Stimulated activated CD4-positive, alpha-beta T cell treated with anti-CD3 and anti-CD28 coated beads, TNF-alpha, amount 100 ng/mL, for 4 hours (primary cell): ENCODE measurements around the gene MIR17HG.
"Not testable (repeated sequence)": the region's sequence is repeated elsewhere in the genome, so short reads cannot be mapped to it uniquely, and the experiment has no call there.

Experiments
- DNase-seq, 3 experiments: peaks; one replicate each; pipeline ENCODE4 v3.0.0-alpha.2; 2020; ENCODE audit warnings: low read depth in 3 of 3

The MIR17HG gene

GRCh38 chr13:91347996-91348905 lies 764 bp downstream of the MIR17HG start:
- DNase-seq = peak; percentile 69 to 86 (median 82)

DNA sequence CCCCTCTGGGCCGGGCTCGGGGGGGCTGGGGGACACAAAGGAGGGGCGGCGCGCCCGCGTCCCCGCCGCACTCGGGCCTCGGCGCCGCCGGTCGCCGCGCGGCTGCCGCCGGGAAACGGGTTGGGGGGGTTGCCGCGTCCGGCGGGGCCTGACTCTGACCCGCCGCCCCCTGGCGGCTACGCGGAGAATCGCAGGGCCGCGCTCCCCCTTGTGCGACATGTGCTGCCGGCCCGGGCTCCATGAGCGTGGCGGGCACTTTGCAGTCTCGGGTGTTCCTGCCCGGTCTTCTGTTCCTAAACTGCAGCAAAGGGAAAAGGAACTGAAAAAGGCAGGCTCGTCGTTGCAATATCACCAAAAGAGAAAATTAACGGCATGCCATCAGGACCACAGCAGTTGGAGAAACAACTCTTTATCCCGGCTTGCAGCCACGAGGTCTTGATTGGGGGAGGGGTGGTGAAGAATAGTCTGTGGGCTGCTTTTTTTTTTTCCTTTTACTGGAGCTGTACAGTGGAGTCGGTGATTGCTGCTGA lies 1.5 kb downstream of the MIR17HG start:
- DNase-seq = peak; percentile 84 to 92 (median 84)

DNA sequence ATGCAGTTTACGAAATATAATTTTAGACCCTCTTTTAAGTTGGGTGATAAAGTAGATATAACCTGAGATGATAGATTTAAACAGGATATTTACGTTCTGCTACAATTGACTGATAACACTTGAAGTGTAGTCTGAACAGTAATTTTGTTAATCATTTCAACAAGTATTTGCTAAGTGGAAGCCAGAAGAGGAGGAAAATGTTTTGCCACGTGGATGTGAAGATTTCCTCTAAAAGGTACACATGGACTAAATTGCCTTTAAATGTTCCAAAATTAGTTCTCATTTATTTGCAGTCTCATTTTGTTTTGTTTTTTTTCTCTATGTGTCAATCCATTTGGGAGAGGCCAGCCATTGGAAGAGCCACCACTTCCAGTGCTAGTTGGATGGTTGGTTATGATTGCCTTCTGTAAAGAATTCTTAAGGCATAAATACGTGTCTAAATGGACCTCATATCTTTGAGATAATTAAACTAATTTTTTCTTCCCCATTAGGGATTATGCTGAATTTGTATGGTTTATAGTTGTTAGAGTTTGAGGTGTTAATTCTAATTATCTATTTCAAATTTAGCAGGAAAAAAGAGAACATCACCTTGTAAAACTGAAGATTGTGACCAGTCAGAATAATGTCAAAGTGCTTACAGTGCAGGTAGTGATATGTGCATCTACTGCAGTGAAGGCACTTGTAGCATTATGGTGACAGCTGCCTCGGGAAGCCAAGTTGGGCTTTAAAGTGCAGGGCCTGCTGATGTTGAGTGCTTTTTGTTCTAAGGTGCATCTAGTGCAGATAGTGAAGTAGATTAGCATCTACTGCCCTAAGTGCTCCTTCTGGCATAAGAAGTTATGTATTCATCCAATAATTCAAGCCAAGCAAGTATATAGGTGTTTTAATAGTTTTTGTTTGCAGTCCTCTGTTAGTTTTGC lies 2.8 kb downstream of the MIR17HG start:
- DNase-seq = no peak

DNA sequence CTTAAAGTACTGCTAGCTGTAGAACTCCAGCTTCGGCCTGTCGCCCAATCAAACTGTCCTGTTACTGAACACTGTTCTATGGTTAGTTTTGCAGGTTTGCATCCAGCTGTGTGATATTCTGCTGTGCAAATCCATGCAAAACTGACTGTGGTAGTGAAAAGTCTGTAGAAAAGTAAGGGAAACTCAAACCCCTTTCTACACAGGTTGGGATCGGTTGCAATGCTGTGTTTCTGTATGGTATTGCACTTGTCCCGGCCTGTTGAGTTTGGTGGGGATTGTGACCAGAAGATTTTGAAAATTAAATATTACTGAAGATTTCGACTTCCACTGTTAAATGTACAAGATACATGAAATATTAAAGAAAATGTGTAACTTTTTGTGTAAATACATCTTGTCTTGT lies 3.6 kb downstream of the MIR17HG start:
- no peak for DNase-seq

GRCh38 chr13:91351980-91352379 lies 4.5 kb downstream of the MIR17HG start:
- DNase-seq = no peak

GRCh38 chr13:91352891-91353290 lies 5.4 kb downstream of the MIR17HG start:
- DNase-seq = not testable (repeated sequence)

GRCh38 chr13:91353494-91353893 lies 6.0 kb downstream of the MIR17HG start:
- no peak for DNase-seq

GRCh38 chr13:91355099-91355825 lies 7.8 kb downstream of the MIR17HG start:
- DNase-seq = no peak

DNA sequence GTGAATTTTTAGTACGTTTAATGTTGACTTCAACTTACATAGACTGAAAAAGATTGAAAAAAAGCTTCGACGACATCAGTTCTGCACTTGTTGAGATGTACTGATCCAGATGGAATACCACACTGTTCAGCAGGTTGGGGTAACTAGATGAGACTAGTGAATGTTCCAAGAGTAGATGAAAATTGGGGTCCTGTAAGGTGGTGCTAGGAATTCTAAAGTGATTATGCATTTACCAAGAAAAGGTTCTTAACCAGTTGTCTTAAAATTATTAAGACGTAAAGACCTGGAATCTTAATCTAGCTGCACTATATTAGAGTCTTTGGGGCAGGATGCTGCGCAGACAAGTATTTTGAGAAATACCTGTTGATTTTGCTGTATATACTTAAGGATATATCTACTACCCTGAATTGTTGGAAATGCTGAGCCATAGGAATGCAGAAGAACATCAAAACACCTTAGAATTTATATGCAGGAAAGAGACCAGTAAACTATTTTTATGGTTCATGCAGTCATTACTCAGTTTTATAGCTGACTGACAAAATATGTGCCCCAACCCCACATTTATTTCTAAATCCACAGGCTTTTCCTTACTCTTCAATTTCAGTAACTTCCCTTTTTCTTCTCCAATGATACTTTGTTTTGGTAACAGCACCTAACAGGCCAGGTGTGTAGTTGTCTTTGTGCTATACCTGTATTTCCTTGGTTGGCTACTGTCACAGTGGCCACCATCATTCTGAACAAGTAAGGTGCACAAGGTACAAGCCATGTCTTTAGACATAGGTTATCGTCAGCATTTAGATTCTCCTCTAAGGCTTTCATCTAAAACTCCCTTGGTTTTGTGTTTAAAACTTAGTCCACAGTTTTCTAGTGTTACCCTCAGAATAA lies 8.6 kb downstream of the MIR17HG start:
- DNase-seq = no peak

DNA sequence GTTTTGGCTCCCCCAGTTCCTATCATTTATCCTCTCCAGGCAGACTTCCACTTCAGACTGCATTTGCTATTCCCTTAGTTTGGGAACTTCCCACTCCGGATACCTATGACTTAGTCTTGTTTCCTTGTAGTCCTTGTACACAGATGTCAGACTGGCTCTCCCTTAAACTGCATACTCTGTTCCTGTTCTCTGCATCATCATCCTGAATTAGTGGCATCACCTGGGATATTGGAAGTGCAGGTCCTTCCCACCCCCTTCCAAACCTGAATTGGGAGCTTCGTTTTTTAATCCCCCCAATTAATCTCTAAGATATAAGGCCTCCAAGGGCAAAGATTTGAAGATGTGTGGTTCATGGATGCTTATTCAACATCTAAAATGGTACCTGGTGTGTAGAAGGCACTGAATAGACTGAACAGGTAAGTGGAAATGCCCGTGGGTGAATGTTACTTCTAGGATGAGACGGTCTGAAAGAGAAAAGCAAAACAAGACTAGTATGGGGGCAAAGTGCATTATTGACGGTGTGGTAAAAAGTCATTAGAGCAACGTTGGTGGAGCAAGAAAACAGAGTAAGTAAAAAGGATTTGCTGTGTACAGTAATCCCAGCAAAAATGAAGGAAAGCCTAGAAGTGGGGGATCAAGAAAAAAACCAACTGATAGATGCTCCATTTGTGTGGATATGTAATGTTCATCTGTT lies 9.6 kb downstream of the MIR17HG start:
- no peak for DNase-seq

DNA sequence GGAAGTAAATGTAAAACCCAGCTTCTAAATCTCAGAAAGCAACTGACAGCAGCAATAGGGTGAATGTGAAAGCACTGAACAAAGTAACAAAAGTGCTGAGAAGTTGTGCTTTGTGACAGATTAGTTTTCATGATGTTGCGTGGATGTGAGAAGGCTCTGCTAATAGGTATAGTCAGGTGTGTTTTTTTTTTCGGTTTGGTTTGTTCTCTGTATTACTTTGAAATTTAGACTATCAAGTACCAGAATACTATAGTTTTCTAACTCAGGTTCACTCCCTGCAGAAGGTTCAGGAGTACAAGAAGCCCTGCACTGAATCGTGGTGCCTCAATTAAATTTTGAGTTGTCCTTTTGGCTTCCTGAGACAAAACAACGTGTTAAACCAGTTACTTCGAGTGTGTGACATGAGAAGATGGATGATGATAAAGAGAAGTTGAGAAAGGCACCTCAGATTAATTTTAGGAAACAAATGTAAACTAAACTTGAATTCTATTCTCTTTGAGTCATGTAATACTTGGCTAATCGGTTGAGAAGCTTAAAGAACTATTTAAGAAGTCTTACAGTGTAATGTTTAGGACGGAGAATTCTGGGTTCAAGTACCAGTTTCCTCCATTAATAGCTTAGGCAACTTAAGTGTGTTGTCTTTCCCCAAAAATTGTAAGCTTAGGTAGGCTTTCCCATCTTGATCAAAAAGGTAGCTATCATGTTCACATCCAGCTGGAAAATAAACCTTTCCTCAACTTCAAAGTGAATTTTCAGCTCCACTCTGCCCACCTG lies 10.3 kb downstream of the MIR17HG start:
- DNase-seq = no peak

DNA sequence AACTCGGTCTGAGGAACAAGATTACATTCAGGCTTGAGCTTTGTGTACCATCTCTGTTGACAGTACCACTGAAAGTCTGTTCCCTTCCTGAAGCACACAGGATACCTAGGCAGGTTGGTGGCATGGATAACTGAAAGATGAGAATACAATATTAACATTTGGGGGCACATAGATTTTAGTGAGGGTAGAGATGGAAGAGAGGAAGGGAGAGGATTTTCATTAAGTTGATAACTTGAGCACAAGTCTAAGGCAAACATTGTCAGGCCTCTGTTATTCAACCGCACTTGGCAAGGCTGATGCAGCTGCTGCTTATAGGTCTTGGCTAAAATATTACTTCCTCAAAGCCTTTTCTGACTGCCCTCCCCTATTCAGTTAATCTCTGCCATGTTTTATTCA lies 10.9 kb downstream of the MIR17HG start:
- no peak for DNase-seq

DNA sequence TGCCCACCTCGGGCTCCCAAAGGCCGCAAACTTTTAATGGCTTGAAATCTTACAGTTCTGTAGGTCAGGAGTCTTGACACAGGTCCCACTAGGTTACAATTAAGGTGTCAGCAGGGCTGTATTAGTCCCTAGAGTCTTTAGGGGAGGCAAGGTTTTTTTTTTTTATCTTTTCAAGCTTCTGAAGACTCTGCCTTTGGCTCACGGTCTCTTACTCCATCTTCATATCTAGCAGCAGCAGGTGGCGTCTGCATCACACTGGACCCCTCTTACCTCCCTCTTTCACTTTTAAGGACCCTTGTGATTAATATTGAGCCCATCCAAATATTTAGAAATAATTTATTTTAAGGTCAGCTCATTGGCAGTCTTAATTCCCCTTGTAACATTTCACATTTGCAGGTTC lies 11.6 kb downstream of the MIR17HG start:
- no peak for DNase-seq

DNA sequence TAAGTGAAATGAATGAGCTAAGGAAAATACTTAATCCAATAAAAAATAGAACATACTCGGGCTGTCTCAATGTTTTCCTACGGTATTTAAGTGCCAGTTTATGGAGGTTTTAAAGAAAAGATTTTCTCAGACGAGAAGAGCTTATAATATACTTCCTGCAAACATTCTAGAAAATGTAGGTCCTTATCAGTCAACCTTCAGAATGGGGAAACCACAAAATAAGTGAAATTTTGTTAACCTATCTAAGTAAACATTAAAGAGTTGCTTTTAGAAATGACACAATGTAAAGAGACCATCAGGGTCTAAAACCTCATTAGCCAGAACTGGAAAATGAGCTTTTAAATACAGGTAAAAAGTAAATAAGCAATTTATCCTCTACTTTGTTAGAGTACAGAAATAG lies 12.1 kb downstream of the MIR17HG start:
- no peak for DNase-seq

- DNase-seq = no peak
Measured at GRCh38 chr13:91360246-91360751, 12.8 kb downstream of the MIR17HG start.

- no peak for DNase-seq
Measured at GRCh38 chr13:91361755-91362271, 14.3 kb downstream of the MIR17HG start.

- no peak for DNase-seq
Measured at GRCh38 chr13:91362908-91363307, 15.4 kb downstream of the MIR17HG start.

- no peak for DNase-seq
Measured at GRCh38 chr13:91368101-91368500, 20.6 kb downstream of the MIR17HG start.
